GM12874 (cell line): ENCODE measurements around the gene TAGLN2.

Experiments
- TF ChIP-seq, protein P1 (sequence below): IDR thresholded peaks from 2 replicates; pipeline ENCODE4 v1.5.1; 2011; ENCODE audit warnings: low read depth, mild to moderate bottlenecking, control low read depth, low read length, moderate library complexity; ENCODE audit not compliant: insufficient read depth

TAGLN2 gene

DNA sequence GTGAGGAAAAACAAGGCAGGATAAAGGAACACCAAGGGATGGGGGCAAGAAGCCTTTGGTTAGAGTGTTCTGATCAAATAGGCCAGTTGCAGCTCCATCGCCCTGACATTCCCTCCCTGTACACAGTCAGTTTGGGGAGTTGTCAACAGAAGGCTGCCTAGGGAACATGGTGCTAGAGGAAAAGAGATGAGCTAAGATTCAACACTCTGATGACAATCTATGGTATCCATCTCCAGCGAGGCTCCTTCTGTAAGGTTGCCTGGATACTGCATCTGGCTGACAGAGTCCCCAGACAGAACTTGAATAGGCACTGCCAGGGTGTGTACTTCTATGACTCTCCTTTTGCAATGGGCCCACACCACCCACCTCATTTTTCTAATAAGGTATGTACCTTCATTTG lies 40.0 kb upstream of the TAGLN2 start:
- TF ChIP-seq, protein P1, sequence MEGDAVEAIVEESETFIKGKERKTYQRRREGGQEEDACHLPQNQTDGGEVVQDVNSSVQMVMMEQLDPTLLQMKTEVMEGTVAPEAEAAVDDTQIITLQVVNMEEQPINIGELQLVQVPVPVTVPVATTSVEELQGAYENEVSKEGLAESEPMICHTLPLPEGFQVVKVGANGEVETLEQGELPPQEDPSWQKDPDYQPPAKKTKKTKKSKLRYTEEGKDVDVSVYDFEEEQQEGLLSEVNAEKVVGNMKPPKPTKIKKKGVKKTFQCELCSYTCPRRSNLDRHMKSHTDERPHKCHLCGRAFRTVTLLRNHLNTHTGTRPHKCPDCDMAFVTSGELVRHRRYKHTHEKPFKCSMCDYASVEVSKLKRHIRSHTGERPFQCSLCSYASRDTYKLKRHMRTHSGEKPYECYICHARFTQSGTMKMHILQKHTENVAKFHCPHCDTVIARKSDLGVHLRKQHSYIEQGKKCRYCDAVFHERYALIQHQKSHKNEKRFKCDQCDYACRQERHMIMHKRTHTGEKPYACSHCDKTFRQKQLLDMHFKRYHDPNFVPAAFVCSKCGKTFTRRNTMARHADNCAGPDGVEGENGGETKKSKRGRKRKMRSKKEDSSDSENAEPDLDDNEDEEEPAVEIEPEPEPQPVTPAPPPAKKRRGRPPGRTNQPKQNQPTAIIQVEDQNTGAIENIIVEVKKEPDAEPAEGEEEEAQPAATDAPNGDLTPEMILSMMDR: no peak

GRCh38 chr1:159964144-159964543 lies 38.8 kb upstream of the TAGLN2 start:
- TF ChIP-seq, protein P1: no peak

- TF ChIP-seq, protein P1: no peak
Observed at GRCh38 chr1:159962176-159962575, 36.9 kb upstream of the TAGLN2 start.

- TF ChIP-seq, protein P1: no peak
Observed at GRCh38 chr1:159961636-159962035, 36.3 kb upstream of the TAGLN2 start.

- TF ChIP-seq, protein P1: no peak
Observed at GRCh38 chr1:159960721-159961381, 35.5 kb upstream of the TAGLN2 start.

DNA sequence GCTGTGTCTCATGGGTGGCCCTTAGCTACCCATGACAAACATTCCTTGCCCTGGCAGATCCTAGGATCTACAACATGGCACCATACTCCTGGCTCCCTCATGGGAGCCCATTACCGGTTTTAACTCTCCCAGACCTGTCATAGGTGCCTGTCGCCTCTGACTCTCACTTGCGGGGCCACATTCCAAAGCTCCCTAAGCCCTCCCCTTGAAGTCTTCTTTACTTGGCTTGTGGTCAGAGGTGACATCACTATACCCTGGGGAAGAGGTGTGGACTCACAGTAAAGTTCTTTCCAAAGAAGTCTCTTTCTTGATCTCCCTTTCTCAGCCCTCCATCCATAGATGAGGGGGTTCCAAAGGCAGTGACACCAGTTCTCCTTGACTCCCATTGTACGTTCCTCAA lies 34.1 kb upstream of the TAGLN2 start:
- TF ChIP-seq, protein P1: no peak

DNA sequence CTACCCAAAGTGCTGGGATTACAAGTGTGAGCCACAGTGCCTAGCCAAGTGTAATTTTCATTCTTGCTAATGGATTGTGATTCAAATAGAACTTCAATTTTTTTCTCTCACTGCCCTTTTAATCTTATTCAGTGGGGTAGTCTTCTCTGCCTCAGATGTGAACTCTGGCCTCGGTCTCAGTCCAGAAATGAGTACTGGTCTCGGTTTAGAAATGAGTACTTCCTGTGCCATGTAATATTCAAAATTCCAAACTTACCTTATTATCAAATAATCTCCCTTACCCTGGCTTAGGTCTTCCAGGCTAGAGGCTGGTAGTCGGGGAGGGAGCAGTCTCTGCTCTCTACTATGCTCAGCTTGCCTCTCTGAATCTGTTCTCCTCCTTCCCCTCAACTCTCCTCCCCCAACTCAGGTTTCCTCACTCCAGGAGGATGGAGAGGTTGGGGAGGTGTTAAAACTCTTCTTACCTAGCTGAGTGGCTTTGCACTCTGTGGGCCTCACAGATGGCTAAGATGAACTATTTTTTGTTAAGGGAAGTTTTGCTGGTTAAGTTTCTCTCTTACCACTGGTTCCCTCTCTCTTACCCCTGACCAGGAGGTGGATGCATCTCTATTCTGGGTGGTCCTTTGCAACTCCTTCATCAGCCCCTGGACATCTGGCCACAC lies 33.5 kb upstream of the TAGLN2 start:
- TF ChIP-seq, protein P1: no peak
